HepG2 (cell line): ENCODE results near the gene NUP85. TPM values are rescaled to one million over a fixed set of nuclear protein-coding genes. Genes with fewer than 3 reads are reported as not detected.
A peak's percentile ranks its signal among the peaks of the same experiment; 100 is the strongest.

Experiments used
- ATF5 ChIP-seq: sonication (generic); formaldehyde crosslinking; IDR thresholded peaks from 2 replicates; pipeline ENCODE4 v1.4.0; 2020; ENCODE audit warnings: mild to moderate bottlenecking, low read depth, missing genetic modification reagents
- BCL3 ChIP-seq: sonication (generic); formaldehyde crosslinking; IDR thresholded peaks from 2 replicates; pipeline ENCODE4 v1.5.1; 2020; ENCODE audit warnings: mild to moderate bottlenecking, missing genetic modification reagents, moderate library complexity
- CEBPZ ChIP-seq: IDR thresholded peaks from 2 replicates; pipeline ENCODE4 v1.6.1; 2012; ENCODE audit warnings: low read length, improper control_type of control experiment
- CREB3 ChIP-seq: sonication (generic); formaldehyde crosslinking; IDR thresholded peaks from 2 replicates; pipeline ENCODE4 v1.5.0; 2020; ENCODE audit warnings: missing genetic modification reagents
- CREM ChIP-seq, 2 experiments: sonication (generic) in 1 of 2; formaldehyde crosslinking in 1 of 2; IDR thresholded peaks; 2 replicates each; pipeline versions ENCODE4 v1.4.0 to v1.6.1; 2016 to 2020; ENCODE audit warnings: antibody characterized with exemption in 1 of 2, mild to moderate bottlenecking in 1 of 2, missing genetic modification reagents in 1 of 2
- GTF2F1 ChIP-seq: fragments of 150-350 bp; IDR thresholded peaks from 2 replicates; pipeline ENCODE4 v1.6.1; 2014; ENCODE audit warnings: low read length
- HNF4G ChIP-seq, 2 experiments: sonication (generic) in 1 of 2; formaldehyde crosslinking in 1 of 2; IDR thresholded peaks; 2 replicates each; pipeline versions ENCODE4 v1.4.0 to v1.6.1; 2011 to 2020; ENCODE audit warnings: borderline replicate concordance in 2 of 2, low read depth in 2 of 2, mild to moderate bottlenecking in 2 of 2, low read length in 1 of 2, missing genetic modification reagents in 1 of 2, moderate library complexity in 1 of 2
- MAFK ChIP-seq, 2 experiments: IDR thresholded peaks in 1 of 2; conservative IDR thresholded peaks in 1 of 2; 2 replicates each; pipeline ENCODE4 v1.6.1; 2011; ENCODE audit warnings: improper control_type of control experiment in 2 of 2, low read length in 2 of 2
- PHF5A ChIP-seq: IDR thresholded peaks from one replicate; pipeline ENCODE4 v1.6.1; 2018; ENCODE audit warnings: low read depth, missing genetic modification reagents; ENCODE audit not compliant: unreplicated experiment
- SMAD3 ChIP-seq: sonication (generic); formaldehyde crosslinking; IDR thresholded peaks from 2 replicates; pipeline ENCODE4 v1.4.0; 2020; ENCODE audit warnings: missing genetic modification reagents
- XRCC5 ChIP-seq: fragments of 200-400 bp; formaldehyde crosslinking; optimal IDR thresholded peaks from 2 replicates; pipeline ENCODE3; 2017; ENCODE audit warnings: mild to moderate bottlenecking, low read length
- ZNF3 ChIP-seq: IDR thresholded peaks from 2 replicates; pipeline ENCODE4 v1.7.0; 2017; ENCODE audit warnings: inconsistent platforms
- ZNF343 ChIP-seq: sonication (generic); formaldehyde crosslinking; IDR thresholded peaks from 2 replicates; pipeline ENCODE4 v1.4.0; 2020; ENCODE audit warnings: mild to moderate bottlenecking, missing genetic modification reagents
- ZNF446 ChIP-seq: sonication (generic); formaldehyde crosslinking; IDR thresholded peaks from 2 replicates; pipeline ENCODE4 v1.5.0; 2020; ENCODE audit warnings: mild to moderate bottlenecking, missing genetic modification reagents
- ZNF768 ChIP-seq: sonication (generic); formaldehyde crosslinking; IDR thresholded peaks from 2 replicates; pipeline ENCODE4 v1.4.0; 2020; ENCODE audit warnings: missing genetic modification reagents
- ZNF816 ChIP-seq: sonication (generic); formaldehyde crosslinking; IDR thresholded peaks from 2 replicates; pipeline ENCODE4 v1.8.0; 2022; ENCODE audit warnings: missing genetic modification reagents, mild to moderate bottlenecking, borderline replicate concordance
- polyA plus RNA-seq, 8 experiments: library from polyadenylated mRNA; depleted of rRNA in 3 of 8; stranded (reverse) in 7 of 8; unstranded in 1 of 8; fragments of >200 nt; fragmentation: Illumina TruSeq in 4 of 8; extraction: Trizol in 4 of 8; gene quantifications; 2 replicates each; pipeline versions ENCODE4 v1.2.1 to v1.2.3, GENCODE V29; 2011 to 2016; ENCODE audit warnings: low read depth in 4 of 8, missing spikeins in 1 of 8, mixed read lengths in 1 of 8; ENCODE audit not compliant: insufficient read depth in 1 of 8
- total RNA-seq, 5 experiments: library from RNA; depleted of rRNA; stranded (reverse); fragments of >200 nt; fragmentation: Illumina TruSeq; extraction: Trizol; gene quantifications; 2 replicates each; pipeline ENCODE4 v1.2.3, GENCODE V29; 2016; ENCODE audit warnings: low read depth in 1 of 5

NUP85 gene
- total and polyA plus RNA-seq, 2 of the 13 experiments (the other 11 are each of a cell fraction or from before 2014, with no cell fraction given), result 89.1 to 124 TPM

GRCh38 chr17:75240394-75241142 is 35.1 kb downstream of the NUP85 start (continued):
- no peak for TF ChIP-seq SMAD3 (CRISPR knock-in tag)
- no peak for TF ChIP-seq ZNF343 (CRISPR knock-in tag)
- 0 out of 2 replicates have a peak, but pooled peaks have one; percentile 4 for TF ChIP-seq HNF4G (IDR thresholded peaks at IDR 0.05; ENCODE audit: borderline replicate concordance, low read depth, low read length)
- TF ChIP-seq HNF4G (CRISPR knock-in tag; IDR thresholded peaks at IDR 0.05; ENCODE audit: borderline replicate concordance, low read depth), result no peak
- no peak for TF ChIP-seq ATF5 (CRISPR knock-in tag)
- peak; percentile 93 for TF ChIP-seq XRCC5
- TF ChIP-seq PHF5A (CRISPR knock-in tag), result no peak
- TF ChIP-seq ZNF768, result 0 out of 2 replicates have a peak, but pooled peaks have one; percentile 29
- no peak for TF ChIP-seq MAFK (conservative IDR thresholded peaks at IDR 0.05 in 1 of 2, IDR thresholded peaks at IDR 0.05 in 1 of 2; ENCODE audit: low read length in 2 of 2)
- no peak for TF ChIP-seq GTF2F1
- no peak for TF ChIP-seq ZNF446 (CRISPR knock-in tag)
- no peak for TF ChIP-seq BCL3
- TF ChIP-seq ZNF816, result no peak
- TF ChIP-seq ZNF3 (CRISPR knock-in tag), result no peak
- no peak for TF ChIP-seq CREB3 (CRISPR knock-in tag)
- no peak for TF ChIP-seq CREM (IDR thresholded peaks at IDR 0.05)
- TF ChIP-seq CREM (CRISPR knock-in tag; IDR thresholded peaks at IDR 0.05), result no peak
- no peak for TF ChIP-seq CEBPZ
